ENCODE measurements around the gene TMEFF1.

The TMEFF1 gene

GRCh38 chr9:100602342-100602801 is 129.4 kb downstream of the TMEFF1 start:
- peak; percentile 11 to 30 for DNase-seq
- TF ChIP-seq GATA1 (IDR thresholded peaks at IDR 0.05; ENCODE audit: low read depth, low read length) = no peak
- TF ChIP-seq POLR2A (IDR thresholded peaks at IDR 0.05; ENCODE audit: low read length) = no peak

DNA sequence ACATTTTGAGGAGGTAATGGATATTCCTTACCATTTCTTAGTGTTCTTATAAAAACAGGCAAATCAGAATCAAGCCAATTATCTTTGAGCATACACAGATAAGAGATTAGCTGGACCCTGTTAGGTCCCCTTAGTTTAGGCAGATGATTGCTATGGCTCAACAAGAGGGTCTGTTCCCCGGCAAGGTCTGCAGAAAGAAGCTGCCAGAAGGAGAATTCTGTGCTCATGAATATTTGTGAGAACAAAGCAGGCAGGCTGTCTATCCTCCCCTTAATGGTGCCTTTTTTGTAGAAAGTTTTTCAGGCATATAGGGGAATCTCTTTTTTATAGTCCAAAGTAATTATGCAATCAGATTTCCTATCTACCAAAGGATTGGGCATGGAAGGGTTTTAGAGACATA is 132.5 kb downstream of the TMEFF1 start:
- no peak for DNase-seq
- TF ChIP-seq POLR2A (IDR thresholded peaks at IDR 0.05; ENCODE audit: low read length) (no peak), GATA1 (IDR thresholded peaks at IDR 0.05; ENCODE audit: low read depth, low read length) (no peak)

DNA sequence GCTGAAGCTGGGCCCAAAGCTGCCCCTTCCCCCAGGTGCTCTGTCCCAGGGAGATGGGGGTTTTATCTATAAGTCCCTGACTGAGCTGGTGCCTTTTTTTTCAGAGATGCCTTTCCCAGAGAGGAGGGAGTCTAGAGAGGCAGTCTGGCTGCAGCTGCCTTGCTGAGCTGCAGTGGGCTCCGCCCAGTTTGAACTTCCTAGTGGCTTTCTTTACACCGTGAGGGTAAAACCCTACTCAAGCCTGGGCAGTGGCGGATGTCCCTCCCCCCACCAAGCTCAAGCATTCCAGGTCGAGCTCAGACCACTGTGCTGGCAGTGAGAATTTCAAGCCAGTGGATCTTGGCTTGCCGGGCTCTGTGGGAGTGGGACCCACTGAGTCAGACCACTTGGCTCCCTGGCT is 146.2 kb downstream of the TMEFF1 start:
- no peak for DNase-seq
- no peak for TF ChIP-seq POLR2A (IDR thresholded peaks at IDR 0.05; ENCODE audit: low read length)
- no peak for TF ChIP-seq GATA1 (IDR thresholded peaks at IDR 0.05; ENCODE audit: low read depth, low read length)

DNA sequence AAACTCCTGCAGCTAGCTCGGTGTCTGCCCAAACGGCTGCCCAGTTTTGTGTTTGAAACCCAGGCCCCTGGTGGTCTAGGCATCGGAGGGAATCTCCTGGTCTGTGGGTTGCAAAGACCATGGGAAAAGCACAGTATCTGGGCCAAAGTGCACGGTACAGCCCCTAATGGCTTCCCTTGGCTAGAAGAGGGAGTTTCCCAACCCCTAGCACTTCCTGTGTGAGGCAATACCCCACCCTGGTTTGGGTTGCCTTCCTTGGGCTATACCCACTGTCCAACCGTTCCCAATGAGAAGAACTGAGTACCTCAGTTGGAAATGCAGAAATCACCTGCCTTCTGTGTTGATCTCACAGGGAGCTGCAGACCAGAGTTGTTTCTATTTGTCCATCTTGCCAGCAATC is 146.7 kb downstream of the TMEFF1 start:
- no peak for TF ChIP-seq POLR2A (IDR thresholded peaks at IDR 0.05; ENCODE audit: low read length)
- no peak for TF ChIP-seq GATA1 (IDR thresholded peaks at IDR 0.05; ENCODE audit: low read depth, low read length)
- DNase-seq = no peak

DNA sequence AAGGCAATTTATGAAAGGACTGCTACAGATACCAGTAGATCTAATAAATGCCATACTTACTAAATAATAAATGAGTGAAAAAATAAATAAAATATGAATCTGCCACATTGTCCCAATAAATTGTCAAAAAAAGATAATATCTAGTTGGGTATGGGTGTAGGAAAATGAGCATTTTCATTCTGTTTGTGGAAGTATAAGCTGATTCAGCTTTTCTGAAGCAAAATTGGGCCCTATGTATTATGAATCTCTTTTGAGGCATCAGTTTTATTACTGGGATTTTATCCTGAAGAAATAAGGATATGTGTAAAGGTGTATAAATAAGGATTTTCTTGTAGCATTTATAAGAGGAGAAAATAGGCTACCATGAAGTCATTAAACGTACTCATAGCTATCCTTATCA is 151.0 kb downstream of the TMEFF1 start:
- DNase-seq = no peak
- TF ChIP-seq POLR2A (IDR thresholded peaks at IDR 0.05; ENCODE audit: low read length) (no peak), GATA1 (IDR thresholded peaks at IDR 0.05; ENCODE audit: low read depth, low read length) (no peak)

- no peak for TF ChIP-seq GATA1 (IDR thresholded peaks at IDR 0.05; ENCODE audit: low read depth, low read length)
- TF ChIP-seq POLR2A (IDR thresholded peaks at IDR 0.05; ENCODE audit: low read length) = no peak
- DNase-seq = no peak
These were observed 154.0 kb downstream of the TMEFF1 start for GRCh38 chr9:100626949-100627348.
